ENCODE measurements around the gene POLR2E.
A peak's percentile ranks its signal among the peaks of the same experiment; 100 is the strongest.

The POLR2E gene

GRCh38 chr19:1082928-1083816, 12.0 kb downstream of the POLR2E start:
- in situ Hi-C loops (cut with HindIII; ENCODE audit: low pct_unique_long_range_greater_than_20kb, low sequenced_read_pairs), result no loop called here
- DNase-seq (ENCODE audit: low read depth in 1 of 2, low spot score in 1 of 2), result no peak

GRCh38 chr19:1082165-1082927, 12.8 kb downstream of the POLR2E start:
- DNase-seq (ENCODE audit: low read depth in 1 of 2, low spot score in 1 of 2), result peak; percentile 88 to 96
- TF ChIP-seq JUND (IDR thresholded peaks at IDR 0.05; ENCODE audit: low read depth), result no peak
- in situ Hi-C loops (cut with HindIII; ENCODE audit: low pct_unique_long_range_greater_than_20kb, low sequenced_read_pairs), result no loop called here

More at GRCh38 chr19:1082928-1083816, 12.0 kb downstream of the POLR2E start:
- no peak for TF ChIP-seq JUND (IDR thresholded peaks at IDR 0.05; ENCODE audit: low read depth)

- no peak for DNase-seq (ENCODE audit: low read depth in 1 of 2, low spot score in 1 of 2)
- in situ Hi-C loops (cut with HindIII; ENCODE audit: low pct_unique_long_range_greater_than_20kb, low sequenced_read_pairs), result no loop called here
- TF ChIP-seq JUND (IDR thresholded peaks at IDR 0.05; ENCODE audit: low read depth), result no peak
Observed at GRCh38 chr19:1081301-1082164, 13.6 kb downstream of the POLR2E start.

GRCh38 chr19:1080360-1081161, 14.6 kb downstream of the POLR2E start:
- DNase-seq (ENCODE audit: low read depth in 1 of 2, low spot score in 1 of 2), result no peak
- in situ Hi-C loops (cut with HindIII; ENCODE audit: low pct_unique_long_range_greater_than_20kb, low sequenced_read_pairs), result no loop called here
- no peak for TF ChIP-seq JUND (IDR thresholded peaks at IDR 0.05; ENCODE audit: low read depth)

- in situ Hi-C loops (cut with HindIII; ENCODE audit: low pct_unique_long_range_greater_than_20kb, low sequenced_read_pairs), result no loop called here
- no peak for DNase-seq (ENCODE audit: low read depth in 1 of 2, low spot score in 1 of 2)
- TF ChIP-seq JUND (IDR thresholded peaks at IDR 0.05; ENCODE audit: low read depth), result no peak
Observed at GRCh38 chr19:1079566-1080111, 15.5 kb downstream of the POLR2E start.

GRCh38 chr19:1076951-1077350, 18.2 kb downstream of the POLR2E start:
- in situ Hi-C loops (cut with HindIII; ENCODE audit: low pct_unique_long_range_greater_than_20kb, low sequenced_read_pairs), result no loop called here
- no peak for TF ChIP-seq JUND (IDR thresholded peaks at IDR 0.05; ENCODE audit: low read depth)
- no peak for DNase-seq (ENCODE audit: low read depth in 1 of 2, low spot score in 1 of 2)

- in situ Hi-C loops (cut with HindIII; ENCODE audit: low pct_unique_long_range_greater_than_20kb, low sequenced_read_pairs), result no loop called here
- no peak for TF ChIP-seq JUND (IDR thresholded peaks at IDR 0.05; ENCODE audit: low read depth)
- no peak for DNase-seq (ENCODE audit: low read depth in 1 of 2, low spot score in 1 of 2)
Observed at GRCh38 chr19:1076046-1076386, 19.2 kb downstream of the POLR2E start.

GRCh38 chr19:1074544-1075283, 20.5 kb downstream of the POLR2E start:
- in situ Hi-C loops (cut with HindIII; ENCODE audit: low pct_unique_long_range_greater_than_20kb, low sequenced_read_pairs), result no loop called here
- no peak for TF ChIP-seq JUND (IDR thresholded peaks at IDR 0.05; ENCODE audit: low read depth)
- DNase-seq (ENCODE audit: low read depth in 1 of 2, low spot score in 1 of 2), result peak; percentile 83 to 87

- in situ Hi-C loops (cut with HindIII; ENCODE audit: low pct_unique_long_range_greater_than_20kb, low sequenced_read_pairs), result no loop called here
- DNase-seq (ENCODE audit: low read depth in 1 of 2, low spot score in 1 of 2), result no peak
- TF ChIP-seq JUND (IDR thresholded peaks at IDR 0.05; ENCODE audit: low read depth), result no peak
Observed at GRCh38 chr19:1073956-1074517, 21.1 kb downstream of the POLR2E start.

GRCh38 chr19:1073063-1073955, 21.9 kb downstream of the POLR2E start:
- TF ChIP-seq JUND (IDR thresholded peaks at IDR 0.05; ENCODE audit: low read depth), result no peak
- in situ Hi-C loops (cut with HindIII; ENCODE audit: low pct_unique_long_range_greater_than_20kb, low sequenced_read_pairs), result no loop called here

More at GRCh38 chr19:1073063-1073955, 21.9 kb downstream of the POLR2E start:
- no peak for DNase-seq (ENCODE audit: low read depth in 1 of 2, low spot score in 1 of 2)

Measured in T47D (cell line).